ENCODE data around the gene OR5AN1.

OR5AN1 gene

DNA sequence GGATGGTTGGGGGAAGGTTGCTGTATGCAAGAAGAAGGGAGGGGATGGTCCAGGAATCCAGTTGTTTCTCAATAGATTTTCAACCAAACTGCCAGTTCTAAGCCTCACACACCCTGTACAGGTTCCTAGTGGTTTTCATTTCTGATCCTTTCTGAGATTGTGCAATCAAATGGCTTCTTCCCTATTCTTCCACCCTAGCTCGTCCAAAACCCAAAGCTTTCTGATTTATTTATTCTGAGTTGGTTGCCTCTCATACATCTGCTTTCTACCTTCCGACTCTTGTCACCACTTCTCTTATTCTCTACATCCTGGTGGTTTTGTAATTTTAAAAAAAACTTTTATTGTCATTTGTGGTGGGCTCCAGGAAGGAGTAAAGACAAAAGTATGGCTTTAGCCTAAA, 55.0 kb downstream of the OR5AN1 start:
- H3K9ac ChIP-seq (ENCODE audit: low read length): no peak overlapping the region
- no peak overlapping the region for H2AK5ac ChIP-seq (ENCODE audit: low read length, severe bottlenecking)
- no peaks in the 10 kb centered on the region for H3K4me1 ChIP-seq (ENCODE audit: control insufficient read depth, insufficient read depth, low read depth, low read length)
- H3K14ac ChIP-seq (ENCODE audit: low read length in 2 of 2): no peak overlapping the region
- H3K23ac ChIP-seq (ENCODE audit: low read length in 2 of 2): no peak overlapping the region
- no peaks in the 10 kb centered on the region for H3K36me3 ChIP-seq (ENCODE audit: control insufficient read depth in 1 of 2, insufficient read depth in 2 of 2, low read depth in 1 of 2, low read length in 2 of 2)
- H3K18ac ChIP-seq (ENCODE audit: low read depth in 1 of 2, low read length in 2 of 2): no peak overlapping the region
- H2BK120ac ChIP-seq (ENCODE audit: low read depth, low read length): no peak overlapping the region
- H3K4me3 ChIP-seq (ENCODE audit: insufficient read depth in 1 of 2, low read depth in 1 of 2, low read length in 2 of 2): no peak overlapping the region
- DNase-seq: no peak
- no peaks in the 10 kb centered on the region for H3K79me1 ChIP-seq (replicated peaks; ENCODE audit: low read length, poor library complexity, severe bottlenecking)
- H2BK5ac ChIP-seq (ENCODE audit: low read depth, low read length, poor library complexity, severe bottlenecking): no peak overlapping the region
- no peak overlapping the region for H2BK15ac ChIP-seq (ENCODE audit: low read depth, poor library complexity, severe bottlenecking)
- H2BK12ac ChIP-seq (ENCODE audit: low read length in 2 of 2): no peak overlapping the region
- 91% methylated on average over 1 of the region's 2 CpGs for WGBS
- H2AFZ ChIP-seq (ENCODE audit: low read depth, low read length): no peak overlapping the region
- no peak overlapping the region for H3K27ac ChIP-seq (ENCODE audit: low read length, poor library complexity, severe bottlenecking)
- H3K9me3 ChIP-seq (ENCODE audit: control insufficient read depth, low read length): peaks cover 27% of the 10 kb centered on the region
- H3K4ac ChIP-seq (ENCODE audit: low read depth in 1 of 2, low read length in 2 of 2): no peak overlapping the region
- H3K4me2 ChIP-seq (ENCODE audit: low read length, poor library complexity, severe bottlenecking): no peak overlapping the region
- no peak overlapping the region for H4K8ac ChIP-seq (ENCODE audit: low read length)
- H3K27me3 ChIP-seq (ENCODE audit: control insufficient read depth in 1 of 2, insufficient read depth in 1 of 2, low read length in 2 of 2): no peaks in the 10 kb centered on the region
- H4K91ac ChIP-seq (ENCODE audit: low read length): no peak overlapping the region

DNA sequence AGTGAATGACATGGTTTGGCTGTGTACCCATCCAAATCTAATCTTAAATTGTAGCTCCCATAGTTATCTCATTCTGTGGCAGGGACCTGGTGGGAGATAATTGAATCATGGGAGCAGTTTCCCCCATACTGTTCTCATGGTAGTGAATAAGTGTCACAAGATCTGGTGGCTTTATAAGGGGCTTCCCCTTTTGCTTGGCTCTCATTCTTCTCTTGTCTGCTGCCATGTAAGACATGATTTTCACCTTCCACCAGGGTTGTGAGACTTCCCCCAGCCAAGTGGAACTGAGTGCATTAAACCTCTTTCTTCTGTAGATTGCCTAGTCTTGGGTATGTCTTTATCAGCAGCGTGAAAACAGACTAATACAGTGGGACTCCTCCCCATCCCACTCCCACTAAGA, 56.4 kb downstream of the OR5AN1 start:
- H2BK15ac ChIP-seq (ENCODE audit: low read depth, poor library complexity, severe bottlenecking): no peak overlapping the region
- no peak overlapping the region for H2BK120ac ChIP-seq (ENCODE audit: low read depth, low read length)
- no peak overlapping the region for H3K14ac ChIP-seq (ENCODE audit: low read length in 2 of 2)
- no peak for DNase-seq
- no peaks in the 10 kb centered on the region for H3K27me3 ChIP-seq (ENCODE audit: control insufficient read depth in 1 of 2, insufficient read depth in 1 of 2, low read length in 2 of 2)
- no peak overlapping the region for H3K4me3 ChIP-seq (ENCODE audit: insufficient read depth in 1 of 2, low read depth in 1 of 2, low read length in 2 of 2)
- peaks cover 12% of the 10 kb centered on the region for H3K9me3 ChIP-seq (ENCODE audit: control insufficient read depth, low read length)
- H2BK5ac ChIP-seq (ENCODE audit: low read depth, low read length, poor library complexity, severe bottlenecking): no peak overlapping the region
- no peak overlapping the region for H2AK5ac ChIP-seq (ENCODE audit: low read length, severe bottlenecking)
- no peaks in the 10 kb centered on the region for H3K36me3 ChIP-seq (ENCODE audit: control insufficient read depth in 1 of 2, insufficient read depth in 2 of 2, low read depth in 1 of 2, low read length in 2 of 2)
- H3K4ac ChIP-seq (ENCODE audit: low read depth in 1 of 2, low read length in 2 of 2): no peak overlapping the region
- H3K4me1 ChIP-seq (ENCODE audit: control insufficient read depth, insufficient read depth, low read depth, low read length): no peaks in the 10 kb centered on the region
- H3K9ac ChIP-seq (ENCODE audit: low read length): no peak overlapping the region
- no peak overlapping the region for H3K27ac ChIP-seq (ENCODE audit: low read length, poor library complexity, severe bottlenecking)
- no peak overlapping the region for H3K18ac ChIP-seq (ENCODE audit: low read depth in 1 of 2, low read length in 2 of 2)
- no peak overlapping the region for H3K4me2 ChIP-seq (ENCODE audit: low read length, poor library complexity, severe bottlenecking)
- no peaks in the 10 kb centered on the region for H3K79me1 ChIP-seq (replicated peaks; ENCODE audit: low read length, poor library complexity, severe bottlenecking)
- WGBS: no CpG with 5 or more reads among the region's 1 CpG
- H3K23ac ChIP-seq (ENCODE audit: low read length in 2 of 2): no peak overlapping the region
- H2BK12ac ChIP-seq (ENCODE audit: low read length in 2 of 2): no peak overlapping the region
- H4K91ac ChIP-seq (ENCODE audit: low read length): no peak overlapping the region
- no peak overlapping the region for H2AFZ ChIP-seq (ENCODE audit: low read depth, low read length)
- H4K8ac ChIP-seq (ENCODE audit: low read length): no peak overlapping the region

DNA sequence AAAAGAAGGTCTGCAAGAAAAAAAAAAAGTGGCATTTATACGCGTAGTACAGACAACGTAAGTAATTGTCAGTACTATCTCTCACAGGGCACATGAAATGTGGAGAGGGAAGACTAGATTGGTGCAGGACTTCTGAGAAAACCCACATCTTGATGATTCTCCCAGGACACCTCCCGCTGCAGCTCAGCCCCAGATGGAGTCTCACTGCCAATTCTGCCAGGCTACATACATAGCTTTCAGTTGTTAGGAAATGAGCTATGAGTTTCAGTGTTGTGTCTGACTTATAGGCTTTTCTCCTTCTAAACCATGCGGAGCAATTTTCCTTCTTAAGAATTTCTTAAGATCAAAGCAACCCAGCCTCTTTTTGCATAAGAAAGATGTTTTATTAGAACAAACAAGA, 57.9 kb downstream of the OR5AN1 start:
- H3K4me3 ChIP-seq (ENCODE audit: insufficient read depth in 1 of 2, low read depth in 1 of 2, low read length in 2 of 2): no peak overlapping the region
- WGBS: 86% methylated on average over 3 of the region's 5 CpGs
- H2BK15ac ChIP-seq (ENCODE audit: low read depth, poor library complexity, severe bottlenecking): no peak overlapping the region
- H3K18ac ChIP-seq (ENCODE audit: low read depth in 1 of 2, low read length in 2 of 2): no peak overlapping the region
- H3K27ac ChIP-seq (ENCODE audit: low read length, poor library complexity, severe bottlenecking): no peak overlapping the region
- H3K9ac ChIP-seq (ENCODE audit: low read length): no peak overlapping the region
- no peak overlapping the region for H3K14ac ChIP-seq (ENCODE audit: low read length in 2 of 2)
- no peaks in the 10 kb centered on the region for H3K79me1 ChIP-seq (replicated peaks; ENCODE audit: low read length, poor library complexity, severe bottlenecking)
- H2AFZ ChIP-seq (ENCODE audit: low read depth, low read length): no peak overlapping the region
- no peak overlapping the region for H4K8ac ChIP-seq (ENCODE audit: low read length)
- H4K91ac ChIP-seq (ENCODE audit: low read length): no peak overlapping the region
- no peak overlapping the region for H3K4ac ChIP-seq (ENCODE audit: low read depth in 1 of 2, low read length in 2 of 2)
- no peak for DNase-seq
- H3K27me3 ChIP-seq (ENCODE audit: control insufficient read depth in 1 of 2, insufficient read depth in 1 of 2, low read length in 2 of 2): no peaks in the 10 kb centered on the region
- H2BK5ac ChIP-seq (ENCODE audit: low read depth, low read length, poor library complexity, severe bottlenecking): no peak overlapping the region
- no peak overlapping the region for H3K4me2 ChIP-seq (ENCODE audit: low read length, poor library complexity, severe bottlenecking)
- no peaks in the 10 kb centered on the region for H3K4me1 ChIP-seq (ENCODE audit: control insufficient read depth, insufficient read depth, low read depth, low read length)
- H2BK12ac ChIP-seq (ENCODE audit: low read length in 2 of 2): no peak overlapping the region
- H3K23ac ChIP-seq (ENCODE audit: low read length in 2 of 2): no peak overlapping the region
- no peaks in the 10 kb centered on the region for H3K36me3 ChIP-seq (ENCODE audit: control insufficient read depth in 1 of 2, insufficient read depth in 2 of 2, low read depth in 1 of 2, low read length in 2 of 2)
- no peak overlapping the region for H2AK5ac ChIP-seq (ENCODE audit: low read length, severe bottlenecking)
- H2BK120ac ChIP-seq (ENCODE audit: low read depth, low read length): no peak overlapping the region
- peaks cover 3% of the 10 kb centered on the region for H3K9me3 ChIP-seq (ENCODE audit: control insufficient read depth, low read length)

DNA sequence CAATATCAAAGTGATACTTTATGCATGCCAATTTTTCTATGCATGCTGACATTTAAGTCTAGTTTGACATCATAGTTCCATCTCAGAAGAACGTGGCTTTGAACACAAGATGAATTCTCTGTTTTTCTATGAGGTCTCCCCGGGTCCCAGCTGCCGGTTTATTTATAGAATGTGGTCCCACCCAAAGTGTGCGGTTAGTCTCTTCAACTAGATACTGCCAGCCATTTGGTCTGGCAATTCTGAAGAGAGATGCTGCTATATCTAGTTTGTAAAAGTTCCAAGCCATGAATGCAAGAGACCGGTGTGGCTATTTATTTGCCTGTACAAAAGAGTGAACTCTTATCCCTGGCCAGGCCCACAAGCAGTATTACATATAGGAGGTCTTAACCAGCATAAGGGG, 58.3 kb downstream of the OR5AN1 start:
- 76% methylated on average over 5 of the region's 5 CpGs for WGBS

More for the DNA sequence above, 58.3 kb downstream of the OR5AN1 start:
- no peak overlapping the region for H2AFZ ChIP-seq (ENCODE audit: low read depth, low read length)
- no peak overlapping the region for H4K91ac ChIP-seq (ENCODE audit: low read length)
- H3K18ac ChIP-seq (ENCODE audit: low read depth in 1 of 2, low read length in 2 of 2): no peak overlapping the region
- H3K9me3 ChIP-seq (ENCODE audit: control insufficient read depth, low read length): peaks cover 3% of the 10 kb centered on the region
- H3K23ac ChIP-seq (ENCODE audit: low read length in 2 of 2): no peak overlapping the region
- H3K4me3 ChIP-seq (ENCODE audit: insufficient read depth in 1 of 2, low read depth in 1 of 2, low read length in 2 of 2): no peak overlapping the region
- no peaks in the 10 kb centered on the region for H3K27me3 ChIP-seq (ENCODE audit: control insufficient read depth in 1 of 2, insufficient read depth in 1 of 2, low read length in 2 of 2)
- no peak overlapping the region for H3K4me2 ChIP-seq (ENCODE audit: low read length, poor library complexity, severe bottlenecking)
- H3K79me1 ChIP-seq (replicated peaks; ENCODE audit: low read length, poor library complexity, severe bottlenecking): no peaks in the 10 kb centered on the region
- H3K4ac ChIP-seq (ENCODE audit: low read depth in 1 of 2, low read length in 2 of 2): no peak overlapping the region
- DNase-seq: no peak
- no peak overlapping the region for H2BK15ac ChIP-seq (ENCODE audit: low read depth, poor library complexity, severe bottlenecking)
- H3K9ac ChIP-seq (ENCODE audit: low read length): no peak overlapping the region
- no peak overlapping the region for H2BK5ac ChIP-seq (ENCODE audit: low read depth, low read length, poor library complexity, severe bottlenecking)
- H2BK12ac ChIP-seq (ENCODE audit: low read length in 2 of 2): no peak overlapping the region
- no peak overlapping the region for H2AK5ac ChIP-seq (ENCODE audit: low read length, severe bottlenecking)
- no peak overlapping the region for H3K27ac ChIP-seq (ENCODE audit: low read length, poor library complexity, severe bottlenecking)
- H3K14ac ChIP-seq (ENCODE audit: low read length in 2 of 2): no peak overlapping the region
- no peak overlapping the region for H4K8ac ChIP-seq (ENCODE audit: low read length)
- no peak overlapping the region for H2BK120ac ChIP-seq (ENCODE audit: low read depth, low read length)
- H3K4me1 ChIP-seq (ENCODE audit: control insufficient read depth, insufficient read depth, low read depth, low read length): no peaks in the 10 kb centered on the region
- H3K36me3 ChIP-seq (ENCODE audit: control insufficient read depth in 1 of 2, insufficient read depth in 2 of 2, low read depth in 1 of 2, low read length in 2 of 2): no peaks in the 10 kb centered on the region
